Heart left ventricle (tissue), 13 donors: ENCODE measurements around the gene MAD2L1.
A peak's percentile ranks its signal among the peaks of the same experiment; 100 is the strongest.

Source experiments
- CTCF ChIP-seq, 12 donors: fragments of 200-600 bp; sonication (generic) in 4 of 12; IDR thresholded peaks; one replicate each; pipeline versions ENCODE4 v1.5.0 to v1.8.0; 2018 to 2022; ENCODE audit warnings: antibody characterized with exemption in 12 of 12, mild to moderate bottlenecking in 5 of 12
- POLR2A ChIP-seq, 2 donors: fragments of 450-650 bp; IDR thresholded peaks; one replicate each; pipeline ENCODE4 v1.6.1; 2017; ENCODE audit warnings: antibody characterized with exemption in 2 of 2, mild to moderate bottlenecking in 2 of 2, moderate library complexity in 2 of 2
- donor health status: ischemic (EF 13 %, LVEDD 7.1; RV severe dilation, severe dysfunction).
- donor health status: DM: no; HTN: yes; CAD: no.
- donor health status: DM: no; HTN: no; CAD: no.
- donor health status: ischemic (EF 25% LVEDD 6.9; RV normal size, moderate dysfunction).
- donor health status: ischemic (EF 25% LVEDD 5.7; RV mildly dilated, moderate dysfunction).
- donor health status: ischemic (EF 35%, LVEDD 5.7; RV mildly dilated, moderate dysfunction).
- donor health status: nonischemic (EF 11% LVEDD 7.7; RV severe dilation, severe dysfunction).
- donor health status: DM: yes; HTN: yes; CAD: no.
- donor health status: PGD.
- donor health status: ischemic (EF 29% LVEDD 5.4; RV normal size, mild dysfunction).
- donor health status: nonischemic (EF 23%, LVEDD 6.1; RV moderate dilation, normal function).

- TF ChIP-seq CTCF (IDR thresholded peaks at IDR 0.05) = no peak
- TF ChIP-seq POLR2A (IDR thresholded peaks at IDR 0.05) = peak in 1 of 2 donors; percentile 81
Measured at GRCh38 chr4:120066517-120067340, at the start of gene MAD2L1.
